MCF 10A (cell line): ENCODE results near the gene APCDD1L. TPM values are rescaled to one million over a fixed set of nuclear protein-coding genes. Genes with fewer than 3 reads are reported as not detected.
"Not testable (repeated sequence)": the region's sequence is repeated elsewhere in the genome, so short reads cannot be mapped to it uniquely, and the experiment has no call there.

ENCODE experiments used
- BruUV-seq: library from RNA; stranded (reverse); fragments of 400-500 nt; replicated peaks from 2 replicates; lab custom pipeline; 2021; lab: Mats Ljungman, UMichigan
- CTCF ChIA-PET: fragments of 300-600 bp; sonication (Branson Sonifier 250); formaldehyde crosslinking; extraction: SDS; loops from one replicate; lab custom pipeline; 2021; ENCODE audit warnings: antibody characterized with exemption, inconsistent platforms; lab: Yijun Ruan, JAX
- POLR2A ChIA-PET: fragments of 300-600, 350-650 bp; sonication (Branson Sonifier 250); formaldehyde crosslinking; extraction: SDS; loops from one replicate; lab custom pipeline; 2020; ENCODE audit warnings: antibody characterized with exemption, inconsistent platforms; lab: Yijun Ruan, JAX
- DNase-seq: peaks from one replicate; pipeline ENCODE4 v3.0.0-alpha.2; 2018; ENCODE audit not compliant: unreplicated experiment
- H3K27ac Mint-ChIP-seq: one replicate; pipeline ENCODE4 v1.8.0; 2022; ENCODE audit warnings: mild to moderate bottlenecking, low read depth, mixed read lengths; ENCODE audit not compliant: unreplicated experiment
- H3K27me3 Mint-ChIP-seq: one replicate; pipeline ENCODE4 v1.8.0; 2022; ENCODE audit warnings: mixed read lengths; ENCODE audit not compliant: insufficient read depth, unreplicated experiment
- H3K36me3 Mint-ChIP-seq: one replicate; pipeline ENCODE4 v1.8.0; 2022; ENCODE audit warnings: mild to moderate bottlenecking, moderate library complexity, mixed read lengths; ENCODE audit not compliant: insufficient read depth, unreplicated experiment
- H3K4me1 Mint-ChIP-seq: one replicate; pipeline ENCODE4 v1.8.0; 2022; ENCODE audit warnings: mixed read lengths; ENCODE audit not compliant: insufficient read depth, unreplicated experiment
- H3K4me3 Mint-ChIP-seq: one replicate; pipeline ENCODE4 v1.8.0; 2022; ENCODE audit warnings: mild to moderate bottlenecking, moderate library complexity, mixed read lengths; ENCODE audit not compliant: unreplicated experiment
- H3K9me3 Mint-ChIP-seq: one replicate; pipeline ENCODE4 v1.8.0; 2022; ENCODE audit warnings: mixed read lengths; ENCODE audit not compliant: unreplicated experiment
- CTCF ChIP-seq: fragments of 200-600 bp; IDR thresholded peaks from one replicate; pipeline ENCODE4 v1.8.0; 2022; ENCODE audit warnings: antibody characterized with exemption, mild to moderate bottlenecking; ENCODE audit not compliant: unreplicated experiment
- intact Hi-C: fragments of 100-400 bp; cut with micrococcal nuclease; formaldehyde crosslinking; loops from 2 replicates; pipeline ENCODE4 v1.14.1; 2022
- total RNA-seq: library from RNA; stranded (reverse); gene quantifications from 2 replicates; pipeline ENCODE4 v1.2.3, GENCODE V29; 2022

The APCDD1L gene
- total RNA-seq, 1 experiment from 2014 or later = 0.86 TPM

- intact Hi-C loops = no loop called here
- CTCF ChIA-PET = interaction anchor here (0.7 to 3.1 kb wide), 5 partner anchors 17 to 213 kb away, joined by 3 to 10 read pairs (median 4); no protein-coding TSS in a partner anchor
- Mint-ChIP-seq H3K4me1 (peaks cover 14% of the 10 kb centered on the region), H3K36me3 (peaks cover 34% of the 10 kb centered on the region), H3K9me3 (no peaks in the 10 kb centered on the region), H3K27me3 (no peaks in the 10 kb centered on the region), H3K4me3 (no peak overlapping the region), H3K27ac (no peak overlapping the region)
- no peak for TF ChIP-seq CTCF
- no TSS peak for BruUV-seq
- no peak for DNase-seq
- POLR2A ChIA-PET = interaction anchor here (1.1 kb wide), 1 partner anchor 220 kb away, joined by 3 read pairs; the partner anchor contains the start of gene STX16
Measured at GRCh38 chr20:58431134-58431533, 84.1 kb downstream of the APCDD1L start.

DNA sequence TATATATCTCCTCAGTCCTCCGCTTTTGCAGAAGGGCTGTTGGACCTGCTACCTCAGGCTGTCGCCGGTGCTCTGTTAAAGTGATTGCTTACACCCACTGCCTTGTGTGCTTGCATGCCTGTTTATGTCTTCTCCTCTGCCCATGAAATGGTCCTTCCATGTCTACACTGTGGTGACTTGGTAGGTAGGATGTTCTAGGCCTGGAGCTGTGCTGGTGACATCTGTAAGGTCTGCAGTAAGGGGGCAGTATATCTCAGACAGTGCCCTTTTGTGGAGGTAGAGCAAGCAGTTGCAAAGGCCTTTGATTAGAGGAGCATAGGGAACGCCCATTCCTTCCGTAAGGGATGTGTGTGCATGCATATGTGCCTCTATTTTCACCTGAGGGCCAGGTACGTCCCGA lies 85.9 kb downstream of the APCDD1L start:
- peaks cover 29% of the 10 kb centered on the region for H3K36me3 Mint-ChIP-seq
- DNase-seq = no peak
- BruUV-seq = no TSS peak
- no peaks in the 10 kb centered on the region for H3K27me3 Mint-ChIP-seq
- H3K27ac Mint-ChIP-seq = no peak overlapping the region
- POLR2A ChIA-PET = no interaction called here
- H3K4me1 Mint-ChIP-seq = peaks cover 15% of the 10 kb centered on the region
- CTCF ChIA-PET = interaction anchor here (0.6 to 3.1 kb wide), 4 partner anchors 11 to 192 kb away, joined by 3 to 10 read pairs (median 4); no protein-coding TSS in a partner anchor
- intact Hi-C loops = no loop called here
- no peak overlapping the region for H3K4me3 Mint-ChIP-seq
- no peak for TF ChIP-seq CTCF
- H3K9me3 Mint-ChIP-seq = no peaks in the 10 kb centered on the region

DNA sequence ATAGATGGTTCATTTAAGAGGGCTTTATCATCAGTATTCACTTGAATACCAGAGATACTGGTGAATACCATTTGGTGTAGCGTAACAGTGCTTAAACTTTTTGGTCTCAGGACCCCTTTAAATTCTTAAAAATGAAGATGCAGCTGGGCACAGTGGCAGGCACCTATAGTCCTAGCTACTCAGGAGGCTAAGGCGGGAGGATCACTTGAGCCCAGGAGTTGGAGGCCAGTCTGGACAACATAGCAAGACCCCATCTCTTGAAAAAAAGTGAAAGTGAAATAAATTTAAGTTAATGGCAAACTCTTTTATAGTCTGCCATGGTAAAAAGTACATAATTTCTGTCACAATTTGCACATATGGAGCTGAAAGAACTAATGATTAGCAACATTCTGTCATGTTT lies 86.8 kb downstream of the APCDD1L start:
- intact Hi-C loops = no loop called here
- ChIA-PET CTCF (interaction anchor here (0.6 to 3.1 kb wide), 6 partner anchors 10 to 804 kb away, joined by 3 to 10 read pairs (median 3); no protein-coding TSS in a partner anchor), POLR2A (interaction anchor here (0.6 to 1.0 kb wide), 2 partner anchors 135 to 223 kb away, joined by 3 read pairs; partner anchors contain the start of gene STX16)
- BruUV-seq = no TSS peak
- no peak for TF ChIP-seq CTCF
- Mint-ChIP-seq H3K27ac (no peak overlapping the region), H3K4me3 (no peak overlapping the region), H3K27me3 (no peaks in the 10 kb centered on the region), H3K36me3 (peaks cover 37% of the 10 kb centered on the region), H3K4me1 (peaks cover 15% of the 10 kb centered on the region), H3K9me3 (no peaks in the 10 kb centered on the region)
- no peak for DNase-seq

DNA sequence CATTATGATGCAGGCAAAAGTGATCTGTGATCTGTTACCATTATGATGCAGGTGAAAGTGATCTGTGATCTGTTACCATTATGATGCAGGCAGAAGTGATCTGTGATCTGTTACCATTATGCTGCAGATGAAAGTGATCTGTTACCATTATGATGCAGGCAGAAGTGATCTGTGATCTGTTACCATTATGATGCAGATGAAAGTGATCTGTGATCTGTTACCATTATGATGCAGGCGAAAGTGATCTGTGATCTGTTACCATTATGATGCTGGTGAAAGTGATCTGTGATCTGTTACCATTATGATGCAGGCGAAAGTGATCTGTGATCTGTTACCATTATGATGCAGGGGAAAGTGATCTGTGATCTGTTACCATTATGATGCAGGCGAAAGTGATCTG lies 87.6 kb downstream of the APCDD1L start:
- H3K27ac Mint-ChIP-seq, H3K4me3 Mint-ChIP-seq, H3K27me3 Mint-ChIP-seq, DNase-seq, BruUV-seq, H3K9me3 Mint-ChIP-seq, CTCF ChIA-PET, POLR2A ChIA-PET, intact Hi-C loops: not testable (repeated sequence)
- peaks cover 12% of the 10 kb centered on the region for H3K4me1 Mint-ChIP-seq
- H3K36me3 Mint-ChIP-seq = peaks cover 41% of the 10 kb centered on the region
